IPS-18a (cell line): ENCODE results near the gene DLGAP4.
"Not testable (repeated sequence)": the region's sequence is repeated elsewhere in the genome, so short reads cannot be mapped to it uniquely, and the experiment has no call there.

Experiments
- H3K27ac ChIP-seq: one replicate; pipeline ENCODE4 v1.5.1; 2013; ENCODE audit warnings: low read length
- H3K27me3 ChIP-seq: one replicate; pipeline ENCODE4 v1.6.1; 2013; ENCODE audit warnings: mild to moderate bottlenecking, low read length; ENCODE audit not compliant: control insufficient read depth, insufficient read depth
- H3K36me3 ChIP-seq: one replicate; pipeline ENCODE4 v1.6.1; 2013; ENCODE audit warnings: low read depth, low read length; ENCODE audit not compliant: control insufficient read depth
- H3K4me1 ChIP-seq: one replicate; pipeline ENCODE4 v1.6.1; 2013; ENCODE audit warnings: low read depth, low read length; ENCODE audit not compliant: control insufficient read depth
- H3K4me3 ChIP-seq: one replicate; pipeline ENCODE4 v1.5.1; 2013; ENCODE audit warnings: low read length
- H3K9ac ChIP-seq: one replicate; pipeline ENCODE4 v1.6.1; 2013; ENCODE audit warnings: mild to moderate bottlenecking, low read length, moderate library complexity
- H3K9me3 ChIP-seq: one replicate; pipeline ENCODE4 v1.6.1; 2013; ENCODE audit warnings: low read depth, low read length; ENCODE audit not compliant: control insufficient read depth

Gene DLGAP4

DNA sequence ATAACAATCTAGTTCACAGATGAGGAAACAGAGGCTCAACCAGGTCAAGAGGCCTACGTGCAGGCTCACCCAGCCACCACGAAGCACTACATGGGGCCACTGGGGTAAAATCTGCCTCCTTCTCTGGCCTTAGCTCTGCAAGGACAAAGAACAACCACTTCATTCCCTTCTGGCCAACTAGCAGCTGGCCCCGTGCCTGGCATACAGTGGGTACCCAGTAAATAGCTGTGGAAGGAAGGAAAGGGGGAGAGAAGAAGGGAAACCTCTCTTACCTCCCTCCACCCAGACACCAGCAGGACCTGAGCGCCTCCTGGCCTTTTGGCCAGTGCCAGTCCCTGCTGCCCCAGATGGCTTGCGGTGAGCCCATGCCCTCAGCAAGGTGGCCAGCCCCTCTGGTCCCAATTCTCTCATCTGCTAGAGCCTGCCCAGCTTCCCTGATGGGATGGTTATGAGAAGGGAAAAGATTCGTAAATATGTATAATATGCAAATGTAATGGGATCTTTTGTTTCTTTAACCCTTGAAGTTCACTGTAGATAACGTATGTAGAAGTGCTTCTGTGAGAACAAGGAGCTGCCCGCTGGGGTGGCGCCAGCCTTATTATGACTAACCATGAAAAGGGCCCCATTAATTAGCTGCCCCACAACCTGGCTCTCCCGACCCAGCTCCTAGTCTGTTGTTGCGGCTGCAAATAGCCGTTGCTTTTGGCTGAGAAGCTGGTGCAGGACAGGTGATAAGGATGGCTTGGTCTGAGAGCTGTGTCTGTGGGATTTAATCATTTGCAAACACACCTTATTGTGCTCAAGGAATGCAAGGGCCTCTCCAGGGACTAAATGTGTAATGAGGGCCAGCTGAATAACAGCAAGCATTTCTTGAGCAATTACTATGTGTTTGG is 62.0 kb downstream of the DLGAP4 start:
- H3K36me3 ChIP-seq, result no peaks in the 10 kb centered on the region
- H3K27me3 ChIP-seq, result no peaks in the 10 kb centered on the region
- H3K4me1 ChIP-seq, result no peaks in the 10 kb centered on the region
- H3K27ac ChIP-seq, result no peak overlapping the region
- H3K4me3 ChIP-seq, result no peak overlapping the region
- no peaks in the 10 kb centered on the region for H3K9me3 ChIP-seq
- no peak overlapping the region for H3K9ac ChIP-seq

DNA sequence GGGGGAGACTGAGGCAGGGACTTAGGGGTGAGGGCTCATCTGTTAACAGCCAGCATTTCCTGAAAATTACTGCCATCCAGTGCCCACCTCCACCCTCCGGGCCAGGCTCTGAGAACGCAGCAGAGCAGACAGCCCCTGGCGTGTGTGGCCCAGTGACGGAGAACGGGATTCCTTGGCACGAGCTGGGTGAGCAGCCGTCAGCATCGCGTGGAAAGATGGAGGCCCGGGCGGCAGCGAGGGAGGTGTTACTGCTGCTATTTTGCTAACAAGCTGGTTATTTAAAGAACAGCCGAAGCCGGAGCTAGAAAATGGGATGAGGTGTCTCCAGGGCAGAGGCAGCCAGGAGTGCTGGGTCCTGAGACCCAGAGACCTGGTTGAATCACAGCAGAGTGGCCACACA is 62.7 kb downstream of the DLGAP4 start:
- Histone ChIP-seq H3K4me1 (no peaks in the 10 kb centered on the region), H3K9me3 (no peaks in the 10 kb centered on the region), H3K27me3 (no peaks in the 10 kb centered on the region), H3K4me3 (no peak overlapping the region), H3K27ac (no peak overlapping the region), H3K36me3 (no peaks in the 10 kb centered on the region), H3K9ac (no peak overlapping the region)

DNA sequence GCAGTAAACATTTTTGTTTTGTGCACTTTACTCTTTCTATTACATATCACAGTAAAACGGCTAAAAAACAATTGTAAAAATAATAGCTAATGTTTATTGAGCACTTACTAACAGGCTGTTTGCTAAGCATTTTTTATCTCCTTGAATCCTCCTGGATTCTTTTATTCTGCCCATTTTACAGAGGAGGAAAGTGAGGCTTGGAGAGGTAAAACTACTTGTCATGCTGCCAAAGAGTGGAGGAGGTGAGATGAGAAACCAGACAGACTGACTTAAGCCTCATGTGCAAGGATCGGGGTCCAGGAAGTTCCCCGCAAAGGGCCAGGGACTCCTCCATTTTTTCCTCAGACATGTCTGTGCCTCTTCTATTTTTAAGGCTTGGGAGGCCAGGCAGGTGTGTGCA is 63.6 kb downstream of the DLGAP4 start:
- no peak overlapping the region for H3K4me3 ChIP-seq
- no peaks in the 10 kb centered on the region for H3K36me3 ChIP-seq
- H3K27ac ChIP-seq, result no peak overlapping the region
- no peaks in the 10 kb centered on the region for H3K4me1 ChIP-seq
- H3K27me3 ChIP-seq, result no peaks in the 10 kb centered on the region
- H3K9ac ChIP-seq, result no peak overlapping the region
- no peaks in the 10 kb centered on the region for H3K9me3 ChIP-seq

DNA sequence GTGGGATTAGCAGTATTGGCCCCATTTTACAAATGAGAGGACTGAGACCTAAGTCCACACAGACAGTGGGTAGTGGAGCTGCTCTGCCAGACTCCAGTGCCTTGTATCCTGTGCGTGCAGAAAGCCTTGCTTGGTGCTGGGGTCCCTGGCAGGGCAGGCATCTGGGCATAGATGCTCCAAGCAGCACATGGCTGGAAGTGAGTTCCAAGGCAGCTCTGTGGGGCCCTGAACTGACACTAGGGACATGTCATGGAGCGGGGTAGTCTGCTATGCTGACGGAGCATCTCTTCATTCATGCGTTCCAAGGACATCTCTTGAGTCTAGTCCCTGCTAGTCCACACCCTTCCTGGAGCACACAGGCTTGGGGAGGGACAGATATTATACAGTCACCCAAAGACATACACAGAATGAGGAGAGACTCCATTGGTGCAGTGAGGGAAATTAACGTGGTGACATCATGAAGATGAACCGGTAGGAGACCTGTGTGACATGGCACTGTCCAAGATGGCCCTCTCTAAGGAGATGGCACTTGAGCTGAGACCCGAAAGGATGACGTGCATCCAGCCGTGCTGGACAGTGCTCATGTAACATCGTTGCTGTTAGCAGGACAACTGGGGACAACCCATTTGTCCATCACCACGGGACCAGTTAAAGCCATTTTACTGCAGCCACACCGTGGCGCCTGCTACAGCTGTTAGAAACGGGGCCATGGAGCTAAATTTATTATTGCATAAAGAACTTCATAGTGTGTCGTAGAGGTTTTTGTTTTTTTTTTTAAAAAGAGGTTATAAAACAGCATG is 65.1 kb downstream of the DLGAP4 start:
- Histone ChIP-seq H3K4me3 (no peak overlapping the region), H3K9me3 (no peaks in the 10 kb centered on the region), H3K9ac (no peak overlapping the region), H3K27me3 (no peaks in the 10 kb centered on the region), H3K27ac (no peak overlapping the region), H3K4me1 (no peaks in the 10 kb centered on the region), H3K36me3 (no peaks in the 10 kb centered on the region)

DNA sequence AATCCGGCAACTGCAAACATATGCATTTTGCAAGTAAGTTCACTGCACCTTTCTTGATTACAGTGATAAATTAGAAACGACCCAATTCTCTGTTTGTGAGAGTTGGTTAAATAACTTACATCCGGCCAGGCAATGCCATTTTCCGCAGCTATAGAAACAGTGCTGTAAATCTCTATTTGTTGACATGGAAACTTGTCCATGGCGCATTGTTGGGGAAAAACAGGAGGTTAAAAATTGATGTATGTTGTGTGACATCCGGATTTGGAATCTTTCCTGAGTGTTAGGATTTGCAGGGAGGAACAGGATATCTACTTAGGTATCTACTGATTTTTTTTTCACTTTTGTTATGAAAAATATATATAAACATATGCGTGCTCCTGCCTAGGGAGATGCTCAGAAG is 66.5 kb downstream of the DLGAP4 start:
- H3K27ac ChIP-seq, result no peak overlapping the region
- no peaks in the 10 kb centered on the region for H3K9me3 ChIP-seq
- H3K36me3 ChIP-seq, result no peaks in the 10 kb centered on the region
- H3K4me1 ChIP-seq, result no peaks in the 10 kb centered on the region
- no peaks in the 10 kb centered on the region for H3K27me3 ChIP-seq
- H3K4me3 ChIP-seq, result no peak overlapping the region
- no peak overlapping the region for H3K9ac ChIP-seq

DNA sequence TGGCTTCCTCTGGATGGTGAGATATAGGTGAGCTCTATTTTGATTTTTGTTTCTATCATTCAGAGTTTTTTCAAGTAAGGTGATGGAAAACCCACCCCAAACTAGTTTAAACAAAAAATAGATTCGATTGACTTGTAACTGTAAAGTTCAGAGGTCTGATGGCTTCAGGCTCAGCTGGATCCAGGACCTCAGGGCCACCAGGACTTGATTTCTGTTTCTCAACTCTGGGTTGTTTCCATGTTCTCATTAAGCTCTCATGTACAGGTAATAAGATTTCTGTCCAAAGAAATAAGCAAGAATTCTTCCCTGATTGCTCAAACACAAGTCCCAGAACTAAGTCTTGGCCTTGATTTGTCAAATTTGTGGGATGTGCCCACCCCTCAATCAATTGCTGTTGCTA is 67.0 kb downstream of the DLGAP4 start:
- Histone ChIP-seq H3K27me3 (no peaks in the 10 kb centered on the region), H3K4me1 (no peaks in the 10 kb centered on the region), H3K36me3 (no peaks in the 10 kb centered on the region), H3K9me3 (no peaks in the 10 kb centered on the region), H3K4me3 (no peak overlapping the region), H3K9ac (no peak overlapping the region), H3K27ac (no peak overlapping the region)

DNA sequence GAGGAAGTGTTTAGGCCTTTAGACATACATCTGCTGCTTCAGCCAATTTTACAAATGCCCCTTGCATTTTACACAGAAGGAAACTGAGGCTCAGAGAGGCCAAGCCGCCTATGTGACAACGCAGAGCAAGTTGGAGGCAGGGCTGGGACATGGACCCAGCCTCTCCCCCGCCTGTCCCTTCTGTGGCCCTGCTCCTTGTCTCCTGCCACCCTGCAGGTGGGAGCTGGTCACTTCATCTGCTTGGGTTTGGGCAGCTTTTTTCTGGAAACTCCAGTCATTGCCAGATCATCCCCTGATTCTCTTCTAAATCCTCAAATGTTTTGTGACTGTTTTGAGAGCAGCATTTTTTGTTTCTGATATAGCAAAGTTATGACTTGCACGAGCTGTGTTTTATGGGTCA is 68.9 kb downstream of the DLGAP4 start:
- no peaks in the 10 kb centered on the region for H3K4me1 ChIP-seq
- H3K36me3 ChIP-seq, result no peaks in the 10 kb centered on the region
- H3K9ac ChIP-seq, result no peak overlapping the region
- H3K4me3 ChIP-seq, result no peak overlapping the region
- no peak overlapping the region for H3K27ac ChIP-seq
- no peaks in the 10 kb centered on the region for H3K27me3 ChIP-seq
- no peaks in the 10 kb centered on the region for H3K9me3 ChIP-seq

DNA sequence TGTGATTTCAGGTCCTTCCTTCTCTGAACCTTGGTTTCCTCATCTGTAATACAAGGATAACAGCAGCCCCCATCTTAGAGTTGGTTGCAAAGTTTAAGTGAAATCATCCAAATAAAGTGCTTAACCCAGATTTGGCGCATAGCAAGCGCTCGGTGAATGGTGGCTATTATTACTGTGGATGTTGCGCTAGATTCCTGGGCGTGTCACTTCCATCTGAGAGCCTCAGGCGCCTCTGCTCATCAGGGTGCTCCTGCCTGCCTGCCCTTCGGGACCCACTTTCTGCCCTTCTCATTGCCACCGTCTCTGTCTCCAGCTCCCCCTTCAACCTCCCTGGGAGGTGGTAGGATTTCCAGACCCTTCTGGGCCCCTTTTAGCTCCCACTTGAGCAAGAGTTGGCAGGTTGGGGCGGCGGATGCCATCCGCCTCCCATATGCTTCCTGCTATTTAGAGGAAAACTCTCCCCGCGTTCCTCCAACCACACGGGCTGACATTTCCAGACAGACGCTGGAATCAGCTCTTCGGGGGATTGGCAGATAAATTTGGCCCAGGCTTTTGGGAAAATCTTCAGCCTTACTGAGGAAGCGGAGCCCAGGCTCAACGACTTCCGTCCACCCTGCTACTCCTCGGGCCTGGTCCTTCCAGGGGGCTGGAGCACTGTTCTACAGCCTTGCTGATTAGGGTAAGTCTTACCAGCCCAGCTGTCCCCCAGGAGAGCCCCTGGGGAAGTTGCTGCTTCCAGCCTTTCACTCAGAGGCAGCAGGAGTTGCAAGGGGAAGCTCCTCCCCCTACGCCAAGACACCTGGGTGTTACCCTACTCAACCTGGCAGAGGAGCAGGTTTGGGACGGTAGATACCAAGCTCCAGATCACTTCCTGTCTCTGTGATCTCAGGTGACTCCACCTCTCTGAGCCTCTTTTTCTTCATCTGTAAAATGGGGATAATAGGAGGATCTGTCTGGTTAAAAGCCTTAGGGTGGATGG is 71.5 kb downstream of the DLGAP4 start:
- no peak overlapping the region for H3K9ac ChIP-seq
- no peak overlapping the region for H3K4me3 ChIP-seq
- H3K36me3 ChIP-seq, result no peaks in the 10 kb centered on the region

DNA sequence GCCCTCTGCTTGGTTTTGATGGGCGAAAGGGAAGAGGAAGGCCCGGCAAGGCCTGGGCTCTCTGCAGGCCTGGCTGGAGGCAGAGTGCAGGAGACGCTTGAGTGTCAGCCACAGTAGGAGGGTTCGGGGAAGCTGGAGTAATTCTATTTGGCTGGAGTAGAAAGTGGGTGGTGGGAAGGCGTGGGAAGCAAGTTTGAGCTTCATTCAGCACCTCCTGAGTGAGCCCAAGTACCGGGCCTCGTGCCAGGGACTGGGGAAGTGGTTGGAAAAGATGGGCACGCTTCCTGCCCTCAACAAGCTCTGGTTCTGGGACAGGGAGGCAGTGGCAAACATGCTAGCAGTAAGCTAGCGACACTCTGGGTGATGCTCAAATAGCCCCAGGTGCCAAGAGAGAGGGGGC is 72.5 kb downstream of the DLGAP4 start:
- H3K27ac ChIP-seq, result no peak overlapping the region
- H3K4me1 ChIP-seq, result no peaks in the 10 kb centered on the region
- H3K9ac ChIP-seq, result no peak overlapping the region
- no peak overlapping the region for H3K4me3 ChIP-seq
- no peaks in the 10 kb centered on the region for H3K27me3 ChIP-seq
- no peaks in the 10 kb centered on the region for H3K36me3 ChIP-seq
- H3K9me3 ChIP-seq, result no peaks in the 10 kb centered on the region

More for the DNA sequence above, 71.5 kb downstream of the DLGAP4 start:
- H3K27me3 ChIP-seq, result no peaks in the 10 kb centered on the region
- H3K4me1 ChIP-seq, result no peaks in the 10 kb centered on the region
- H3K27ac ChIP-seq, result no peak overlapping the region
- no peaks in the 10 kb centered on the region for H3K9me3 ChIP-seq

DNA sequence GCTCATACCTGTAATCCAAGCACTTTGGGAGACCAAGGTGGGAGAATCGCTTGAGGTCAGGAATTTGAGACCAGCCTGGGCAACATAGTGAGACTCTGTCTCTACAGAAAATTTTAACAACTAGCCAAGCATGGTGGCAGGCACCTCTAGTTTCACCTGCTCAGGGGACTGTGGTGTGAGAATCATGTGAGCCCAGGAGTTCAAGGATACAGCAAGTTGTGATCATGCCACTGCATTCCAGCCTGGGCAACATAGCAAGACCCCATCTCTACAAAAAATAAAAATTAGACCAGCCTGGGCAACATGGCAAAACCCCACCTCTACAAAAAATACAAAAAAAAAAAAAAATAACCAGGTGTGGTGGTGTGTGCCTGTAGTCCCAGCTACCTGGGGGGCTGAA is 73.8 kb downstream of the DLGAP4 start:
- not testable (repeated sequence) for H3K4me1 ChIP-seq, H3K27ac ChIP-seq, H3K27me3 ChIP-seq

DNA sequence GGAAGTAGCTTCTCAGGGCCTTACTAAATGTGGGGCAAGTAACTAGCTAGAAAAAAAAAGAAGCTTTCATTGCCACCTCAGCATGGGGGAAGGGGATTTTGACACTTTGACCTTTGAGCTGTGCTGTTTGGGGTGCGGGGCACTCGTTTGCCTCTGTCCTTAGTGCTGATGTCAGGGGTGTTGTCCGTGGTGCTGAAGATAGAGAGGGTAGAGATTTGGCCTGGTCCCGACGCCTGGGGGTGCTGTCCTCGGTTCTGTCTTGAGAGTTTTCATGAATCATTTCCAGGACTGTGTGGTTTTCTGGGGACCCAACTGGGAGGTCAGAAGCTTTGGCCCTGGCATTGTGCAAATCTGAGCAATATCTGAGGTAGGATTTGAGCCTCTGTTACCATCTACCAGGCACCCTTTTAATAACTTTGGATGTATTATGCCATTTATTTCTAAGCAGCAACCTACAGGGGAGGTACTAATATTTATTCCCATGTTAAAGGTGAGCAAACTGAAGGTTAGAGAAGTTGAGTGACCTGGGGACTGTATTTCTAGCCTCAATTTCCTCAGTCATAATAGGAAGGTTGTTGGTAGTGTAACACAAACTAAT is 78.0 kb downstream of the DLGAP4 start:
- Histone ChIP-seq H3K4me1 (no peaks in the 10 kb centered on the region), H3K36me3 (no peaks in the 10 kb centered on the region), H3K9ac (no peak overlapping the region), H3K9me3 (no peaks in the 10 kb centered on the region), H3K27ac (no peak overlapping the region), H3K4me3 (no peak overlapping the region), H3K27me3 (no peaks in the 10 kb centered on the region)

More for the DNA sequence above, 73.8 kb downstream of the DLGAP4 start:
- H3K4me3 ChIP-seq, H3K36me3 ChIP-seq, H3K9ac ChIP-seq, H3K9me3 ChIP-seq: not testable (repeated sequence)
